Smooth muscle cell (in vitro differentiated cells): ENCODE results near the gene SOAT1. TPM values are rescaled to one million over a fixed set of nuclear protein-coding genes. Genes with fewer than 3 reads are reported as not detected.
A peak's percentile ranks its signal among the peaks of the same experiment; 100 is the strongest.

Experiments used
- DNase-seq: peaks from one replicate; lab custom pipeline; 2025; ENCODE audit not compliant: unreplicated experiment; lab: John Stamatoyannopoulos, UW
- H2AFZ ChIP-seq: fragments of 200-600 bp; sonication (generic); 2 replicates; pipeline ENCODE4 v1.6.0; 2016; ENCODE audit warnings: antibody characterized with exemption, low read depth, mild to moderate bottlenecking
- H3F3A ChIP-seq: fragments of 200-600 bp; sonication (generic); 2 replicates; pipeline ENCODE4 v1.6.0; 2017; ENCODE audit warnings: antibody characterized with exemption, low read depth
- H3K27ac ChIP-seq: fragments of 200-600 bp; sonication (generic); 2 replicates; pipeline ENCODE4 v1.5.1; 2016; ENCODE audit warnings: low read depth, mild to moderate bottlenecking
- H3K27me3 ChIP-seq: fragments of 200-600 bp; sonication (generic); 2 replicates; pipeline ENCODE4 v1.6.1; 2016; ENCODE audit warnings: low read depth, mild to moderate bottlenecking
- H3K36me3 ChIP-seq: fragments of 200-600 bp; sonication (generic); 2 replicates; pipeline ENCODE4 v1.5.1; 2016; ENCODE audit warnings: low read depth
- H3K4me1 ChIP-seq: fragments of 200-600 bp; sonication (generic); 2 replicates; pipeline ENCODE4 v1.5.1; 2016; ENCODE audit warnings: low read depth
- H3K4me2 ChIP-seq: fragments of 200-600 bp; sonication (generic); 2 replicates; pipeline ENCODE4 v1.6.0; 2016; ENCODE audit warnings: mild to moderate bottlenecking
- H3K4me3 ChIP-seq: fragments of 200-600 bp; sonication (generic); 2 replicates; pipeline ENCODE4 v1.5.1; 2016; ENCODE audit warnings: mild to moderate bottlenecking
- H3K79me2 ChIP-seq: fragments of 200-600 bp; sonication (generic); 2 replicates; pipeline ENCODE4 v1.6.0; 2016; ENCODE audit warnings: low read depth, mild to moderate bottlenecking
- H3K9ac ChIP-seq: fragments of 200-600 bp; sonication (generic); 2 replicates; pipeline ENCODE4 v1.6.0; 2016; ENCODE audit warnings: low read depth
- H3K9me3 ChIP-seq: fragments of 200-600 bp; sonication (generic); replicated peaks from 2 replicates; pipeline ENCODE4 v1.5.1; 2016; ENCODE audit warnings: low read depth
- H4K20me1 ChIP-seq: fragments of 200-600 bp; sonication (generic); 2 replicates; pipeline ENCODE4 v1.6.0; 2016; ENCODE audit warnings: low read depth
- CTCF ChIP-seq: fragments of 200-600 bp; sonication (generic); IDR thresholded peaks from 2 replicates; pipeline ENCODE4 v1.5.1; 2017; ENCODE audit warnings: borderline replicate concordance, mild to moderate bottlenecking, antibody characterized with exemption; ENCODE audit not compliant: insufficient read depth, poor library complexity, severe bottlenecking
- WGBS: methylation state at CpG from one replicate; pipeline ENCODE4 v1.1.7; 2016; ENCODE audit warnings: low lambda C conversion rate; 5-methylcytosine and 5-hydroxymethylcytosine counted together
- polyA plus RNA-seq: library from polyadenylated mRNA; unstranded; fragments of >200 nt; fragmentation: Nextera tagmentation; extraction: Ambion mirVana; gene quantifications from 2 replicates; pipeline ENCODE4 v1.2.1, GENCODE V29; 2016
- total RNA-seq: library from RNA; depleted of rRNA; stranded (reverse); fragments of >200 nt; gene quantifications from 2 replicates; pipeline ENCODE4 v1.2.3, GENCODE V29; 2014

The SOAT1 gene
- total and polyA plus RNA-seq, 2 experiments from 2014 or later, result 15.4 to 20.2 TPM

DNA sequence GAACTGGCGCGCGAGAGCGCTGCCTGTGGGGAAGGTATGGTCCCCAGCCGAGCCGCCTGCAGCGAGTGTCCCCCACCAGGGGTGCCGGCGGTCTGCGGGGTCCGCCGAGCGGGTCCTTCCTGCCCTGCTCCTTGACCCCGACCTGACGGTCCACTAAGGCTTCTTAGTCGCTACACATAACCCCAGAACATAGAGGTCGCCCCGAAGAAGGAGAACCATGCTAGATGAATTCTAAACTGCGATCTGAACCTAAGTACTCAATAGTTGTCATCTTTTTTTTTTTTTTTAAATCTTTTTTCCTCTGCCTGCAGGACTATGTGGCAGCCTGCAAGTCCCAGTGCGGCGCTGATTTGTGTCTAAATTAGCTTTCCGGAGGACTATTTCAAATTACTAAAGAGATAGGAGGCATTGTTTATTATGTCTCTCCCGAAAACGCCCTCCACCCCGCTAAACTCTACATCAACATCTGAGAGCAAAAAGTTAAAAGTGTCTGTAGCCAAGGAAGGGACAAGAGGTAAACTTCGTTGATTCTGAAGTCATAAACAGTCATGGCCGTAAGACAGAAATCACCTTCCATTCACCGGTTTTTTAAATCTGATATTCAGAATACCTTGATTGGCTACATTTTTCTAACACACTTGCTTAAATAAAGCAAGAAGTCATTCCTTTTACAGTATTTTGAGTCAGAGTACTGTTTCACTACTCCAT lies 72.7 kb downstream of the SOAT1 start:
- Histone ChIP-seq H3K9ac (peak overlapping the region; percentile 98), H3K4me2 (peak overlapping the region; percentile 95), H3K79me2 (no peaks in the 10 kb centered on the region), H2AFZ (peak overlapping the region; percentile 99), H3K4me3 (peak overlapping the region; percentile 80), H3K4me1 (peaks cover 3% of the 10 kb centered on the region), H3K27me3 (no peaks in the 10 kb centered on the region), H3F3A (no peaks in the 10 kb centered on the region), H3K9me3 (no peaks in the 10 kb centered on the region), H4K20me1 (no peaks in the 10 kb centered on the region), H3K27ac (peak overlapping the region; percentile 98), H3K36me3 (no peaks in the 10 kb centered on the region)
- no peak for DNase-seq
- no peak for TF ChIP-seq CTCF
- WGBS, result 9% methylated on average over 28 of the region's 28 CpGs

DNA sequence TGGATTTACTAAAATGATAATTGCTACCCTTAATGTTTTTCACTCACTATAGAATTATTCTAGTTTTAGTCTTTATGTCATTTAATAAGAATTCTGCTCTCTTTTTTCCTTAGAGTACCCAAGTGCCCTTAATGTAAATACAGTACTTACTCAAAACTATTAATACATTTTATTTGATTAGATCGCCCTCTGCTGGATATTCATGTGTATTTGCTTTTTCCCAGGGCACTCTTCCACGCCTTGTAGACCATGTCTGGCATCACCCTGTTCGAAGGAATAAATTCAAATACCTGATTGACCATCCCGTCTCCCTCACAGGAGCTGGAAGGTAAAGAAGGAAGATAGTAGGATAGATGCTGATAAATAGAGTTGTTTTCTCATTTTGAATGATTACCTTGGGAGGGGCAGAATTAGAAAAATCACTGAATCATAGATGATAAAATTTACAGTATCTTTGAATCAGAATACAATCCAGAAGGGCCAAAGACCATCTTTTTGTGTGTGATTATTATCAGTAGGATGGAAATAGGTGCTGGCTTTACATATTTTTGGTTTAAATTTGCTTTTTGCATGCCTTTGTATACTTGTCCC lies 76.2 kb downstream of the SOAT1 start:
- H3K4me1 ChIP-seq, result peaks cover 3% of the 10 kb centered on the region
- H3K9me3 ChIP-seq, result no peaks in the 10 kb centered on the region
- WGBS, result 27% methylated on average over 4 of the region's 4 CpGs
- no peaks in the 10 kb centered on the region for H3K79me2 ChIP-seq
- no peaks in the 10 kb centered on the region for H3K27me3 ChIP-seq
- no peak overlapping the region for H3K4me2 ChIP-seq
- H3F3A ChIP-seq, result no peaks in the 10 kb centered on the region
- H4K20me1 ChIP-seq, result no peaks in the 10 kb centered on the region
- H2AFZ ChIP-seq, result no peak overlapping the region
- no peak overlapping the region for H3K9ac ChIP-seq
- TF ChIP-seq CTCF, result peak; percentile 75
- H3K4me3 ChIP-seq, result no peak overlapping the region
- no peaks in the 10 kb centered on the region for H3K36me3 ChIP-seq
- no peak for DNase-seq
- H3K27ac ChIP-seq, result no peak overlapping the region

DNA sequence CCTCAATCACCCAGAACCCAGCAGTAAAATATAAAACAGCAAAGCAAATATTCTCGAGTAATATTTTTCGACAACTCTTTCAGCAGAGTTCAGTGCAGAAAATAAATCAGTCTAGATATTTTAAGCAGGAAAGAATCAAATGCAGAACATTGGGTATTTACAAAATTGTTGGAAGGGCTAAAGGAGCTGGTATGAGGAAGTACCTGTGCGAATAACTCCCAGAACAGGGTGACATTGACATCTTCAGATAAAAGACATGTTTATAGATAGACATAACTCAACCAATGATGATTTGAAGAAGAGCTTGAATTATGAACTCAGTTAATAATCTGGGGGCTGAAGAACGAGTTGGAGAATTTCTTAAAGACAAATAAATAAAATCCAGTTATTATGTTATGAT lies 78.6 kb downstream of the SOAT1 start:
- Histone ChIP-seq H3K9ac (no peak overlapping the region), H3K4me2 (no peak overlapping the region), H4K20me1 (no peaks in the 10 kb centered on the region), H2AFZ (no peak overlapping the region), H3K4me1 (no peaks in the 10 kb centered on the region), H3F3A (no peaks in the 10 kb centered on the region), H3K79me2 (no peaks in the 10 kb centered on the region), H3K4me3 (no peak overlapping the region), H3K27ac (no peak overlapping the region), H3K9me3 (no peaks in the 10 kb centered on the region), H3K27me3 (no peaks in the 10 kb centered on the region), H3K36me3 (no peaks in the 10 kb centered on the region)
- DNase-seq, result no peak
- WGBS, result 85% methylated on average over 4 of the region's 4 CpGs
- TF ChIP-seq CTCF, result no peak
